Ovary (tissue), 9 donors: ENCODE results near the gene SIK3. TPM values are rescaled to one million over a fixed set of nuclear protein-coding genes. Genes with fewer than 3 reads are reported as not detected.

ENCODE experiments used
- DNase-seq, 5 donors: peaks; one replicate each; pipeline ENCODE4 v3.0.0-alpha.2; 2019 to 2020
- H3K27ac ChIP-seq, 2 donors: fragments of 200-600 bp; one replicate each; pipeline versions ENCODE4 v1.5.1 to v1.8.0; 2019 to 2022
- H3K27me3 ChIP-seq: fragments of 200-600 bp; one replicate; pipeline ENCODE4 v1.8.0; 2022
- H3K36me3 ChIP-seq: fragments of 200-600 bp; sonication (generic); one replicate; pipeline ENCODE4 v1.5.1; 2019
- H3K4me1 ChIP-seq: one replicate; pipeline ENCODE4 v1.8.1; 2013; ENCODE audit warnings: mild to moderate bottlenecking, moderate library complexity; ENCODE audit not compliant: insufficient read depth
- H3K4me3 ChIP-seq: fragments of 200-600 bp; sonication (generic); one replicate; pipeline ENCODE4 v1.5.1; 2017
- H3K9me3 ChIP-seq, 2 donors: fragments of 200-600 bp in 1 of 2; sonication (generic) in 1 of 2; one replicate each; pipeline versions ENCODE4 v1.5.1 to v1.8.1; 2013 to 2019; ENCODE audit warnings: mild to moderate bottlenecking in 1 of 2, moderate library complexity in 1 of 2
- CTCF ChIP-seq, 3 donors: fragments of 450-650 bp in 2 of 3; fragments of 200-600 bp in 1 of 3; IDR thresholded peaks; one replicate each; pipeline versions ENCODE4 v1.5.1 to v1.8.0; 2016 to 2022; ENCODE audit warnings: antibody characterized with exemption in 3 of 3, mild to moderate bottlenecking in 1 of 3
- EP300 ChIP-seq: sonication (generic); formaldehyde crosslinking; IDR thresholded peaks from one replicate; pipeline ENCODE4 v1.6.1; 2017; ENCODE audit warnings: antibody characterized with exemption
- POLR2A ChIP-seq: fragments of 450-650 bp; IDR thresholded peaks from one replicate; pipeline ENCODE4 v1.6.1; 2017; ENCODE audit warnings: antibody characterized with exemption, mild to moderate bottlenecking, moderate library complexity
- WGBS, 3 donors: extraction: QIAGEN DNeasy Blood & Tissue Kit in 1 of 3; methylation state at CpG; one replicate each; pipeline versions ENCODE4 v1.1.5 to v1.1.7; 2013 to 2017; 5-methylcytosine and 5-hydroxymethylcytosine counted together
- intact Hi-C, 4 donors: fragments of 100-400 bp; cut with DNase I; formaldehyde crosslinking; loops; one replicate each; pipeline versions ENCODE4 v1.11.0 to v1.15.1; 2022 to 2023
- polyA plus RNA-seq, 2 donors: library from polyadenylated mRNA; stranded (reverse); fragments of 200-250 nt in 1 of 2; fragments of 350-450 nt in 1 of 2; fragmentation: Illumina TruSeq in 1 of 2; extraction: RNeasy Lipid Tissue Mini Kit (QIAGEN cat#74804) in 1 of 2; gene quantifications; one replicate each; pipeline ENCODE4 v1.2.3, GENCODE V29; 2013 to 2014
- total RNA-seq, 7 donors: library from RNA; depleted of rRNA in 2 of 7; stranded (reverse); fragments of >200 nt in 2 of 7; fragmentation: NEBNext Ultra II Directional in 3 of 7; extraction: Animal tissue kit (Norgen Biotek cat#: 25700) in 3 of 7; gene quantifications; one replicate each; pipeline versions ENCODE4 v1.1.0 to v1.2.4, GENCODE V29; 2016 to 2023
- donor health status: DM: no; HTN: no; CAD: no; lungs with moderate emphysema.
- donor health status: DM: no; HTN: no; CAD: no.
- donor health status: Bipolar disorder and iron deficiency.
- donor health status: DM: yes; HTN: yes; CAD: no.
- donor health status: DM: no; HTN: no; CAD: no.
- donor health status: DM: yes; HTN: yes; CAD: no.

SIK3 gene
- total and polyA plus RNA-seq, 9 donors: 18.3 to 134 (median 56.2) TPM

- TF ChIP-seq EP300: no peak
- TF ChIP-seq POLR2A: no peak
- TF ChIP-seq CTCF (IDR thresholded peaks at IDR 0.05): no peak
- Histone ChIP-seq H3K4me1 (peaks cover 1% of the 10 kb centered on the region), H3K4me3 (no peak overlapping the region), H3K27me3 (no peaks in the 10 kb centered on the region), H3K36me3 (no peaks in the 10 kb centered on the region), H3K27ac (no peak overlapping the region), H3K9me3 (no peaks in the 10 kb centered on the region)
- intact Hi-C loops: no loop called here
- 87 to 98% (median 94%) methylated on average over 4 of the region's 4 CpGs for WGBS, 3 donors
- DNase-seq: no peak
Measured at GRCh38 chr11:116948391-116948790, 149.8 kb downstream of the SIK3 start.

- H3K9me3 ChIP-seq: no peaks in the 10 kb centered on the region
- no peak overlapping the region for H3K4me3 ChIP-seq
- no peak for TF ChIP-seq POLR2A
- no peak for TF ChIP-seq CTCF (IDR thresholded peaks at IDR 0.05)
- TF ChIP-seq EP300: no peak
- no peaks in the 10 kb centered on the region for H3K36me3 ChIP-seq
- H3K27me3 ChIP-seq: no peaks in the 10 kb centered on the region
- H3K27ac ChIP-seq: no peak overlapping the region
- H3K4me1 ChIP-seq: peaks cover 1% of the 10 kb centered on the region
- DNase-seq: no peak
- 80 to 84% (median 83%) methylated on average over 3 of the region's 3 CpGs for WGBS, 3 donors
- intact Hi-C loops: no loop called here
Measured at GRCh38 chr11:116946414-116946813, 151.8 kb downstream of the SIK3 start.

GRCh38 chr11:116939499-116939898, 158.7 kb downstream of the SIK3 start:
- no peaks in the 10 kb centered on the region for H3K27me3 ChIP-seq
- intact Hi-C loops: no loop called here
- no peak overlapping the region for H3K27ac ChIP-seq
- no peak overlapping the region for H3K4me3 ChIP-seq
- WGBS, 3 donors: 95 to 100% (median 100%) methylated on average over 1 of the region's 1 CpG
- H3K4me1 ChIP-seq: no peaks in the 10 kb centered on the region
- no peaks in the 10 kb centered on the region for H3K9me3 ChIP-seq
- no peaks in the 10 kb centered on the region for H3K36me3 ChIP-seq
- TF ChIP-seq POLR2A (no peak), CTCF (IDR thresholded peaks at IDR 0.05) (no peak), EP300 (no peak)
- no peak for DNase-seq

GRCh38 chr11:116938471-116939070, 159.7 kb downstream of the SIK3 start:
- H3K4me1 ChIP-seq: no peaks in the 10 kb centered on the region
- H3K36me3 ChIP-seq: no peaks in the 10 kb centered on the region
- TF ChIP-seq CTCF (IDR thresholded peaks at IDR 0.05): no peak
- no peak for TF ChIP-seq EP300
- no peak for TF ChIP-seq POLR2A
- 81 to 88% methylated on average over 2 of the region's 2 CpGs; no CpG with 5 or more reads in 1 of the 3 donors for WGBS, 3 donors
- H3K27me3 ChIP-seq: no peaks in the 10 kb centered on the region
- intact Hi-C loops: no loop called here
- H3K4me3 ChIP-seq: no peak overlapping the region
- DNase-seq: no peak
- no peaks in the 10 kb centered on the region for H3K9me3 ChIP-seq
- H3K27ac ChIP-seq: no peak overlapping the region
